HepG2 (cell line): ENCODE data around the gene EZH1.

Experiments
- ADNP ChIP-seq: sonication (generic); formaldehyde crosslinking; IDR thresholded peaks from 2 replicates; pipeline ENCODE4 v1.4.0; 2020; ENCODE audit warnings: missing genetic modification reagents
- ASH2L ChIP-seq: fragments of 300-600, 200-600 bp; sonication (generic); IDR thresholded peaks from 2 replicates; pipeline ENCODE4 v1.7.0; 2017; ENCODE audit warnings: low read depth, mild to moderate bottlenecking, moderate library complexity, mixed read lengths, low read length; ENCODE audit not compliant: insufficient read length
- TF ChIP-seq, protein P1 (sequence below): sonication (generic); formaldehyde crosslinking; IDR thresholded peaks from 2 replicates; pipeline ENCODE4 v1.5.0; 2020; ENCODE audit warnings: mild to moderate bottlenecking, missing genetic modification reagents, moderate library complexity

DNA sequence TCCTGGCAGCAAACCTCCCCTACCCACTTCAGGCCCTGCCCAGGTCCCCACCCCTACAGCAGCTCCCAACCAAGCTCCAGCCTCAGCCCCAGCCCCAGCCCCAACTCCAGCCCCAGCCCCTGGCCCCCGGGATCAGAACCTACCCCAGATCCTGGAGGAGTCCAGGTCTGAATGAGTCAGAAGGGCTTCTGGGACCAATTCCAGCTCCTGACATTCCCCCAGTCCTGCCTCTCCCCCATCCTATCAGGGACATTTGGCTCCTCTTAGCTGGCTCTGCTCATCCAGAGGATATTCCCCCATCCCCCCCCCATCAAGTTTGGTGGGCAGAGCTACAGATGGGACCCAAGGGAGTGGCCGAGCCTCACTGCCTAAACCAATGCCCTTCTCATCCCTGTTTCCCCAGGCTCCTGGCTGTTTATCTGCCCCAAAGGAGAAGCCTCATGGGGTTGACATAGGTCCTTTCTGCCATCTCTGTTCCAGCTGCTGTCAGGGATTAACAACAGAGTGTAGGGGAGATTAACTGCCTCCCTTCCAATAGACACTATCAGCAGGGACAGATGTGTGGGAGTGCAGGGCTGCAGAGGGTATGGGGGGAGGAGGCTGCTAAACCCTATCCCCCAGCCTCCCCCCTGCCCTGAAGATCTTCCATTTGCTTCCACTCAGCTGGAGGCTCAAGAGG lies 46.0 kb downstream of the EZH1 start:
- TF ChIP-seq ADNP (CRISPR knock-in tag) = no peak
- no peak for TF ChIP-seq ASH2L
- TF ChIP-seq, protein P1, sequence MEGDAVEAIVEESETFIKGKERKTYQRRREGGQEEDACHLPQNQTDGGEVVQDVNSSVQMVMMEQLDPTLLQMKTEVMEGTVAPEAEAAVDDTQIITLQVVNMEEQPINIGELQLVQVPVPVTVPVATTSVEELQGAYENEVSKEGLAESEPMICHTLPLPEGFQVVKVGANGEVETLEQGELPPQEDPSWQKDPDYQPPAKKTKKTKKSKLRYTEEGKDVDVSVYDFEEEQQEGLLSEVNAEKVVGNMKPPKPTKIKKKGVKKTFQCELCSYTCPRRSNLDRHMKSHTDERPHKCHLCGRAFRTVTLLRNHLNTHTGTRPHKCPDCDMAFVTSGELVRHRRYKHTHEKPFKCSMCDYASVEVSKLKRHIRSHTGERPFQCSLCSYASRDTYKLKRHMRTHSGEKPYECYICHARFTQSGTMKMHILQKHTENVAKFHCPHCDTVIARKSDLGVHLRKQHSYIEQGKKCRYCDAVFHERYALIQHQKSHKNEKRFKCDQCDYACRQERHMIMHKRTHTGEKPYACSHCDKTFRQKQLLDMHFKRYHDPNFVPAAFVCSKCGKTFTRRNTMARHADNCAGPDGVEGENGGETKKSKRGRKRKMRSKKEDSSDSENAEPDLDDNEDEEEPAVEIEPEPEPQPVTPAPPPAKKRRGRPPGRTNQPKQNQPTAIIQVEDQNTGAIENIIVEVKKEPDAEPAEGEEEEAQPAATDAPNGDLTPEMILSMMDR (CRISPR knock-in tag) = no peak
